Mesenteric fat pad (tissue), 1 donor: ENCODE measurements around the gene SLC7A9. TPM values are rescaled to one million over a fixed set of nuclear protein-coding genes. Genes with fewer than 3 reads are reported as not detected.

Source experiments
- DNase-seq: peaks from one replicate; pipeline ENCODE4 v3.0.0-alpha.2; 2020; ENCODE audit warnings: low spot score
- long read RNA-seq: library from polyadenylated mRNA; unstranded; transcript quantifications from one replicate; pipeline ENCODE4 v2.0.0, GENCODE V29; 2020
- total RNA-seq: library from RNA; stranded (reverse); fragmentation: NEBNext Ultra II Directional; extraction: Animal tissue kit (Norgen Biotek cat#: 25700); gene quantifications from one replicate; pipeline ENCODE4 v1.2.1, GENCODE V29; 2021
- donor health status: DM: yes; HTN: yes; CAD: no.

SLC7A9 gene
- 0.29 TPM for total RNA-seq
- long read RNA-seq, result 0 reads

DNA sequence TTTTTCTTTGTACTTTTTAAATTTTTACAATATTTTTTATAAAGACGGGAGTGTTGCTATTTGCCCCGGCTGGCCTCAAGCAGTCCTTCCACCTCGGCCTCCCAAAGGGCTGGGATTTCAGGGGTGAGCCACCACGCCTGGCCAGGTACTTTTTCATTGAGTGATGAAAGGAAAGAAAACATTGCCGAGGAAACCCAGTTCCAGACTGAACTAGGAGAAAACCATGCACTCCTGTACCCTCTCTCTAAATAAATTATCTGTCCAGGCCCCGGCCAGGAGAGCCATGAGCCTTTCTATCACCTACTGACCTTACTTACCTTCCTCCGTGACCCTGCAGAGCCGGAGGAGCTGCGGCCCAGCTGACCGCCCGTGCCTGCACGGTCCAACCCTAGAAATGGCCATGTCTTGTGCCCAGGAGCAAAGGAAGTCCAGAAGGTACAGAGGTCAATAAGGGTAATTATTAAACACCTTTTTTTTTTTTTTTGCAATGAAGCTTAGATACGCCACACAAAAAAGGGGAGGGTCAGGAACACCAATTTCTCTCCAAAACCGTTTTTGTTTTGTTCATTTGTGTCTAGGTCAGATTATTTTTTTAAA, at the start of gene SLC7A9:
Gene SLC7A9, minus strand, starts transcription at position 399 of the 597 bp plus-strand sequence. CDS start 1,233 bp downstream, outside the sequence.
- peak; percentile 88 for DNase-seq

DNA sequence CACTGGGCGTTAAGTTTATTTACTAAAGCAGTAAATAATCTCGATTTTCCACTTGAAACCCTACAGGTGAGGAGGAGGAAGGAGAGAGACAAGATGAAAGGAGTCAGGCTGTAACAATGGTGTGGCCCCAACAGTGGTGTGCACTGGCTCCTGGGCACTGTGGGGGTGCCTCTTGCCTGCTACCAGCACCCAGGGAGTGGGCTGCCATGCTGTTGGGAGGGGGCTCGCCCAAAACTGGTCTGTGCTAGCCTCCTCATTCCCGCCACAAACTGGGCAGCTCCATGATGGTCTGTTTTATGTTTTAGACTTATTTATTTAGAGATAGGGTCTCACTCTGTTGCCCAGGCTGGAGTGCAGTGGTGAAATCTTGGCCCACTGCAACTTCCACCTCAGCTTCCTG, 49.8 kb upstream of the SLC7A9 start:
- no peak for DNase-seq

DNA sequence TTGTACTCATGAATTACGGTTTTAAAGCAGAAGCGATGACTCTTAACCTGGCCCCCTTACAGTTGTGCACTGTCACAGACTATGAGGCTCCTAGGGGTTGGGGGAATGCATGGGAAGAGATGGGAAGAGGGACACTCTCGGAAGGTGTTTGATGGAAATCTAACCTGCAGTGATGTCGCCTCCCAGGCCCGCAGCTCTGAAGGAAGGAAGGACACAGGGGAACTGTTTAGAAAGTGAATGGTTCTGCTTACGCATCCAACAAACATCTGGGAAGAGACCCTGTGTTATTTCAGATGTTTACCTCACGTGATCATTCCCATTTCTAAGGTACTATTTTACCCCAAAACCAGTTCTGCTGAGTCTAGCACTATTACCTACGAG, 48.0 kb upstream of the SLC7A9 start:
- no peak for DNase-seq

DNA sequence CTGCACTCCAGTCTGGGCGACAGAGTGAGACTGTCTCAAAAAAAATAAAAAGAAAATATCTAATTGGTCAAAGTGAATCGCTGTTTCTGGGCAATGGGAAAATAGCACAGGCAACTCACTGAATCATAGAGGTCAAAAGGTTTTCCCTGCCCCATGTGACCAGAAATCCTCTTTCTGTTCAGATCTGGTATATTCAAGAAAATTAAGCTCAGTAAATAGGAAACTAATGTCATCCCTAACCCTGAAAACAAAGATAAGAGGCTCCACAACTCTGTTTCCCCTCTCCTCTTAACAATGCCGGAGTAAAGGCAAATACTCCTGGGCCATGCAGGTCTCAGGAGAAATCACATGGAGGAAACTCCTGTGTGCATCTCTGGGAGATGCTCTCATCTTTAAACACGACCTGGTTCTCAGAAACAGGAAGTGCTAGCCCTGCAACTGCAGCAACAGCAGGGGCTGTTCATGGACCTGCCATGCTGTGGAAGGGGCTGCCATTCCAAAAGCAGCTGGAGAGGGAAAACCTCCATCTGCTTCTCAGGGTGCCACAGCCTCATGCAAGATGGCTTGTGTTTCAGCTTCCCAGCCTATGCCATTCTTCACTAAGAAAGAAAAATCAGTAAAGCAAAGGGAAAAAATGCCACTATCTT, 47.5 kb upstream of the SLC7A9 start:
- DNase-seq, result no peak

DNA sequence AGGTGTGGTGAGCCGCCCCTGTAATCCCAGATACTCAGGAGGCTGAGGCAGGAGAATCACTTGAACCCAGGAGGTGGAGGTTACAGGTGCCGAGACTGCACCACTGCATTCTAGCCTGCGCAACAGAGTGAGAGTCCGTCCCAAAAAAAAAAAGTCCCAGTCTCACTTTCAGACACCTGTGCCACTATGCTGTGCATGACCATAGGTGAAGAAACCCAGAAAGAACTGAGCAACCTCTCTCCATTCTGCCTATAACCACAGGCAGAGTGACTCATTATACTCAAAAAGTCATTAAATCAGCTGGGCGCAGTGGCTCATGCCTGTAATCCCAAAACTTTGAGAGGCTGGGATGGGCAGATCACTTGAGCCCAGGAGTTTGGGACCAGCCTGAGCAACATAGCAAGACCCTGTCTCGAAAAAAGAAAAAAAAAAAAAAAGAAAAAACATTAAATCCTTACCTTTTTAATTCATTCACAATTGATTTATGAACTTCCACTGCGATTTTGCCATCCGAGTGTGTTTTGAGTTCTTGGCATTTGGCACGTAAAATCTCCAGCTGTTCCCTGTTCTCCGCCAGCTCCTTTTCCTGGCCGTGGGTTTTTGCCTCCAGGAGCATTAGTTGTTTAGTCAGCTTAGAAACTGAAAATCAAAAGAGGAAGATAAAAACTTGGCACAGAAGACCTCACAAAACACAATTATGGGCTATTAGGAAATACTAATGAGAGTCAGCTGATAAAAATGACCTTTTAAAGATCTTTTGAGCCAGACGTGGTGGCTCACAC, 45.5 kb upstream of the SLC7A9 start:
- no peak for DNase-seq

DNA sequence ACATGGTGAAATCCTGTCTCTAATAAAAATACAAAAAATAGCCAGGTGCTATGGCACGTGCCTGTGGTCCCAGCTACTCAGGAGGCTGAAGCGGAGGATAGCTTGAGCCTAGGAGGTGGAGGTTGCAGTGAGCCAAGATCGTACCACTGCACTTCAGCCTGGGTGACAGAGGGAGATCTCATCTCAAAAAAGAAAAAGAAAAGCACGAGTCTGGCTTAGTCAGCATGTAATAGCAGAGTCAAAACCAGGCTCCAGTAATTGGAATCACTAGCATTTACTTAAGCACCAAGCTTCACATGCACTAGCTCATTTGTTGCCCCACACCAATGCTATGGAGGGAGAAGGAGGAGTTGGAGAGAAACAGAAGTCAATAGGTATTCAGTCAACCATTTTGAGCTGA, 41.9 kb upstream of the SLC7A9 start:
- no peak for DNase-seq

DNA sequence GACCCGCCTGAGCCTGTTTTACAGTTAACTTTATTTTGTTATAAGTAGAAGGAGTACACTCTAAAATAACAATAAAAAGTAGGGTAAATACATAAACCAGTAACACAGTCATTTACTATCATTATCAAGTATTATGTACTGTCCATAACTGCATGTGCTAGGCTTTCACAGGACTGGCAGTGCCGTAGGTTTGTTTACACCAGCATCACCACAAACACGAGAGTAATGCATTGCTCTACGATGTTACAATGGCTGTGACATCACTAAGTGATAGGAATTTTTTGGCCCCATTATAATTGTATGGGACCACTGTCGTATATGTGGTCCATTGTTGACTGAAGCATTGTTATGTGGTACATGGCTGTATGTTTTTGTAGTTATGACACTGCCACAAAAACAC, 41.3 kb upstream of the SLC7A9 start:
- DNase-seq, result no peak

DNA sequence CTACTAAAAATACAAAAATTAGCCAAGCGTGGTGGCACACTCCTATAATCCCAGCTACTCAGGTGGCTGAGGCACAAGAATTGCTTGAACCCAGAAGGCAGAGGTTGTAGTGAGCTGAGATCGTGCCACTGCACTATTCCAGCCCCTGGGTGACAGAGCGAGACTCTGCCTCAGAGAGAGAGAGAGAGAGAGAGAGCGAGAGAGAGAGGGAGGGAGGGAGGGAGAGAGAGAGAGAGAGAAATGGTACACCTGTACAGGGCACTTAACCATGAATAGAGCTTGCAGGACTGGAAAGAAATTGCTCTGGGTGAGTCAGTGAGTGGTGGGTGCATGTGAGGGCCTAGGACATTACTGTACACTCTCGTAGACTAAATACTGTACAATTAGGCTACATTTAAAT, 40.5 kb upstream of the SLC7A9 start:
- DNase-seq, result no peak

DNA sequence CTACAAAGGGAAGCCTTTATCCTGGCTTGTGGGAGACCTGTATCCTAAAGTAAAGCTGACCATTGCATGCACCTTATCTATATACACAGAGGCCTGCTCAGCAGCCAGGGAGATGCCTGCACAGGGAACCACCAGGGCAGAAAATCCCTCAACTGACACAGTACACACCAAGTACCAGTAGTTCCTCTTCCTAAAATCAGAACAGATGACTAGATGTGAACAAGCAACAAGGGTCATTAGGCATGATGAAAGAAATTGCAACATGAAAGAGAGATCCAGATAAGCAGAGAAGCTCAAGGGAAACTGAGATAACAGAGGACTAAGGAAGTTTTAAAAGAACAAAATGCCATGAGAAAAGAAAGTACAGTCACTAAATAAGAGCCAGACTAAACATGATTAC, 39.7 kb upstream of the SLC7A9 start:
- DNase-seq, result no peak

DNA sequence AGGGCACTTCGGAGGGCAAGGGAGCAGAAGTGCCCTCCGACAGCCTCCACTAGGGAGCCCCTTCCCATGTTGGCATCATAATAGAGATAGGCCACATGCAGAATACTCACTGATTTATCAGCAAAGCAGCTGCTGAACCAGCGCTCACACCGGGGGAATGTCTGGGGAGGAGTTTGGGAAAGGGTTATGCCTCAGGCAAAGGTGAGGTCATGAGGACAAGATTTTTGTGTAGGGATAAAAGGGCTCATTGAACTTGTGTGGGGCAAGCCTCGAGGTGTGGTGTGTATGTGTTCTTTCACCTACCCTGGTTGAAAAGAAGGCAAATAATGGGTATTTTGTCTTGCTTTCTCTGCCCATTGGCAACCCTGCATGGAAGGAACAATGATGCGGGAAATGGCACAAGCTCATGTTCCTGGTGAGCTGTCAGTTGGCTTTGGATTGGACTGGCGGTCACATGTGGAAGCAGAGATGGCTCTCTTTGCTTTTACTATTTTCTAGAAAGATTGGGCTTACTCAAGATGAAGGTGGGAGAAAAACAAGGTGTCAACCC, 39.1 kb upstream of the SLC7A9 start:
- DNase-seq, result no peak

DNA sequence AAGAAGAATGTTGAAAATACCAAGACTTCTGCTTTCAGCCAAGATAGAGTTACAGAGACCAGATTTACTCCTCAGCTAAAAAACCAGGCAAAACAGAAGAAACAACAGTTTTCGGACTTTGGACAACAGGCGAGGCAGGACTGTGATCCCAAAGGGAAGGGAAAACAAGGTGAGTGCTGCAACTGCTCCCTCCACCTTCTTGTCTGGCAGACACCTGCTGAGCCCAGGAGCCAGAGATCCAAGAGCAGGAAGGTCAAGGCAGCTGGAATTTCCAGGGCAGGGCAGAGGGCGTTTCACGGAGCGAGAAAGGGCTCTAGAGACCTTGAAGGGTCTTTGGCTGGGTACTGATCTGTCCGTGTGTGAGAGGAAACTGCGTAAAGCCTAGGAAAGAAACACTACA, 32.9 kb upstream of the SLC7A9 start:
- DNase-seq, result no peak

DNA sequence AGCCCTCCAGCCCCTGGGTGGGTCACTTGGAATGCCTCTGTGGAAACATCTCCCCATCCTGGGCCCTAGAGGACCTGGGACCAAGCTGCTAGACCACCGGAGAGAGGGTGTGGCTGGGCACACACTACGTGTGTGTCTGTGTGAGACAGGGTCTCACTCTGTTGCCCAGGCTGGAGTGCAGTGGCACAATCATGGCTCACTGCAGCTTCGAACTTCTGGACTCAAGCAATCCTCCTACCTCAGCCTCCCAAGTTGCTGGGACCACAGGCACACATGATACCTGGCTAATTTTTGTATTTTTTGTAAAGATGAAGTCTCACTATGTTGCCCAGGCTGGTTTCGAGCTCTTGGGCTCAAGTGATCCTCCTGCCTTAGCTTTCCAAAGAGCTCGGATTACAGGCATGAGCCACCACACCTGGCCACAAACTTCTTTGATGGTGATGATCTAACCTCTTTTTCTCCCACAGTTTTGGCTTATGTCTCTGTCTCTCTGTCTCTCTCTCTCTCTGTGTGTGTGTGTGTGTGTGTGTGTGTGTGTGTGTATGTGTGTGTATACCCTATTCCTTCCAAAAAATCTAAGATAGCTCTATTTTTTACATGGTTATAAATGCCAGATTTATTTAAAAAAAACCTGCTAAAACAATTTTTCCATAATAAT, 32.1 kb upstream of the SLC7A9 start:
- no peak for DNase-seq

DNA sequence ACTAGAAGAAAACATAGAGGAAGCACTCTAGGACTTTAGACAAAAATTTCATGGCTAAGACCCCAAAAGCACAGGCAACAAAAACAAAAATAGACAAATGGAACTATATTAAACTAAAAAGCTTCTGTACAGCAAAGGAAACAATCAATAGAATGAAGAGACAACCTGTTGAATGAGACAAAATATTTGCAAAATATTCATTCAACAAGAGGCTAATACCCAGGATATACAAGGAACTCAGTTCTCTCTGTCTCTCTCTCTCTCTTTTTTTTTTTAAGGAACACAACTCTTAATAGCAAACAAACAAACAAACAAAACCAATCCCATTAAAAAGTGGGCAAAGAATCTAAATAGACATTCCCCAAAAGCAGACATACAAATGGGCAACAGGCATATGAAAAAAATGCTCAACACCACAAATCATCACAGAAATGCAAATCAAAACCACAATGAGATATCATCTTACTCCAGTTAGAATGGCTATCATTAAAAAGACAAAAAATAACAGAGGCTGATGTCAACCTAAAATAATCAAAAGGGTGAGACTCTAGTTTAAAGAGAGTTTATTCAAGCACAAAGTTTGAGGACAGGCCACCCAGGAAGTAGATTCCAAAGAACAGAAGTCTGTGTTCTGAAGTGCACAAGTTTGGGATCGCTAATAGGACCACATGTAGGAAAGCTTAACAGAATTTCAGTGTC, 27.1 kb upstream of the SLC7A9 start:
- no peak for DNase-seq

DNA sequence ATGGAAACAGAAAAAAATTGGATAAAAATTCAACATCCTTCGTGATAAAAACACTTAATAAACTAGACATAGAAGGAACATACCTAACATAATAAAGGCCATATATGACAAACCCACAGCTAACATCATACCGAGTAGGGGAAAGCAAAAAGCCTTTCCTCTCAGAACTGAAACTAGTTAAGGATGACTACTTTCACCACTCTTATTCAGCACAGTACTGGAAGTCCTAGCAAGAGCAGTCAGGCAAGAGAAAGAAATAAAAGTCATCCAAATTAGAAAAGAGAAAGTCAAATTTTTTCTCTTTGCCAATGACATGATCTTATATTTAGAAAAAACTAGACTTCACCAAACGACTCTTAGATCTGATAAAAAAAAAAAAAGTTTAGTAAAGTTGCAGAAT, 25.8 kb upstream of the SLC7A9 start:
- DNase-seq, result no peak

DNA sequence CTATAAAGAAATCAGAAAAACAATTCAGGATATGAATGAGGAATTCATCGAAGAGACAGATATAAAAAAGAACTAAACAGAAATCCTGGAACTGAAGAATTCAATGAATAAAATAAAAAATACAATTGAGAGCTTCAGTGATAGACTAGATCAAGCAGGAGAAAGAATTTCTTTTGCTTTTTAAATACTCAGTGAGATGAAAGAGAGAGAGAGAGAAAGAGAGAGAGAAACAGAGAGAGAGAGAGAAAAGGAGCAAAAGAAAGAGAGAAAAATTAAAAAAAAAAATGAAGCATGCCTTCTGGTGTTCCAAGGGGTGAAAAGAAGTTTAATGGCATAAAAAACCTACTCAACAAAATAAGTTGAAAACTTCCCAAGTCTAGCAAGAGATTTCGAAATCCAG, 22.0 kb upstream of the SLC7A9 start:
- DNase-seq, result no peak

DNA sequence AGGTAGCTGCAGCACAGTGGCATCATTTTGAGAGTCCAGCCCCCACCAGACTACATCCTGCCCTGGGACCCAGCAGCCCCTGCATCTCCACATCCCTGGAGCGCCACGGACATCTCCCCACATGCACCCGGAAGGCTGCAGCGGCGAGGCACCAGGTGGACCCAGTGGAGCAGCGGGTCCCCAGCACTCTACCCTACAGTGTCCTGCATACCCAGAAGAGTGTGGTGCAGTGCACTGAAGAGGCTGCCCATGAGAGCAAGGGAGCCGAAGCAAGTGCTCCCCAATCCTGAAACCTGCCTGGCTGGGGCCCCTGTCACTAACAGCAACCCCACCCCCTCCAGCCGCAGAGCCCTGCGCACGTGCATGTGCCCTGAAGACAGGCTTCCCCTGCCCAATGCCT, 21.3 kb upstream of the SLC7A9 start:
- no peak for DNase-seq

DNA sequence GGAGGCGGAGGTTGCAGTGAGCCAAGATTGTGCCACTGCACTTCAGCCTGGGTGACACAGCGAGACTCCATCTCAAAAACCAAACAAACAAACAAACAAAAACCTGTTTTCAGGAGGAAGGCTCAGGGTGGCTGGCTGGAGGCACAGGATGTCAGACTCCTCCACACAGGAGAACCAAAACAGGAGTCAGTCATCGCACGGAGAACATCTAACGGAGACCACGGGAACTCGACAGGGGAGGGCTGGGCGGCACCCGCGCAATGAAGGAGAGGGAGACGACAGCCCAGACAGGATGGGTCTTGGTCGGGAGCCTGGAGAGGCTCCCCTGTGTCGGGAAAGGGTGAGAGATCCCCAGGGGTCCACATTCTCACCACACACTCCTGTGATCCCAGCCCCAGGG, 20.8 kb upstream of the SLC7A9 start:
- no peak for DNase-seq

DNA sequence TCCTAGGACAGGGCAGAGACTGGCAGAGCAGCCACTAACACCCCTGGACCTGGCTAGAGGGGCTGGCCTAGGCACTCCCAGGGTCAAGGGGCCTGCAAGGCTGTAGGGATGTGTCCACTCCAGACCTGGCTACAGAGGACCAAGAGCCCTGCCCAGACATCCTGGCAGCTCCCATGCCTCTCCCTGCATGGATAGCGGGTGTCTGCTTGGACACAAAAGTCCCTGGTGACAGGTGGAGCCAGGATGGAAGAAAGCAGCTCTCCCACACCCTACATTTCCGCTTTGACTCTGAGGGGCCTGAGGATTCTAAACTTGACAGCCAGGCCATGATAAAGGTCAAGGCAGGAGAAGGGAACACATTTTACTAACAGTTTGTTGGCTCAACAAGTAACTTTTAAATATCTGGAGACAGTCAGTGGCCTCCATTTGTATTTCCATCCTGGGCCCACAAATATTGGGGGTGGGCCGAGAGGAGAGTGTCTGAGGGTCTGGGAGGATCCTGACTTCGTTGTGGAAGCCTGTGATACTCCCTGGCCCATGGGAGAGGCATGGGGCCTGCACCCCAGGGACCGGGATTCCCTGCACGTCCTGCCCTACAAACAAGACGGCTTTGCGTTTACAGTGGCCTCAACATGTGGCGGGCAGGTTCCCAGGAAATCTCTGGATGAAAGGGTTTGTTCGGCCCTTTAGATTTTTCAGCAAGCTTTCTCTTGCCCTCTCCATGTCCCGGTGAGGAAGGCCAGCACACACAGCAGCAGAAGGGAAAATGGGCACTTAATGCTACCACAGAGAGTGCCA, 19.8 kb upstream of the SLC7A9 start:
- DNase-seq, result no peak

DNA sequence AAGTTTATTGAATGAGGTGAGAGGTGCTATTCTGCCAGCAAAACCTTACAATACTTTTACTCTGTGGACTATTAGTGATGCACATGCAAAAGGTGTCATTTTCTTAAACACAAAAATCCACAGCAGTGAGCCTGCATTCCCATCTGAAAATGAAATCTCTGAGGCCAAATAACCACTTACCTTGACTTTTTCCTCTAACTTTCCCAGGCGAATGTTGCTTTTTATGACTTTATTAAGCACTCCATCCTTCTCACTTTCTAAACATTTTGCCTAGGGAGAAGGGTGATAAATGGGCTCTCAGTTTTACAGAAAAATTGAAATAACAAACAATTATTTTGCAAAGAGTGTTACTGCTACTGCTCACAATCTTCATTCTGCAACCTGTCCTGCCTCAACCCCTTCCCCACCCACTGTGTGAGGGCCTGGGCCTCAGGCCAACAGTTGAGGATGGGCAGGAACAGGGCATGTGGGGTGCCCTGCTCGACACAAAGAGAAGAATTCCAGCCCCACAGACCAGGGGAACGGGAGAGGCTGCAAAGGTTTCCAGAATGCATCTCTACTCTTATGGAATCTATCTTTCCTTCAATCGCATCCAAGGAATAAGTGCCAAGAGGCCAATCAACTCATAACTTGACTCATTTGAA, 18.1 kb upstream of the SLC7A9 start:
- DNase-seq, result no peak

DNA sequence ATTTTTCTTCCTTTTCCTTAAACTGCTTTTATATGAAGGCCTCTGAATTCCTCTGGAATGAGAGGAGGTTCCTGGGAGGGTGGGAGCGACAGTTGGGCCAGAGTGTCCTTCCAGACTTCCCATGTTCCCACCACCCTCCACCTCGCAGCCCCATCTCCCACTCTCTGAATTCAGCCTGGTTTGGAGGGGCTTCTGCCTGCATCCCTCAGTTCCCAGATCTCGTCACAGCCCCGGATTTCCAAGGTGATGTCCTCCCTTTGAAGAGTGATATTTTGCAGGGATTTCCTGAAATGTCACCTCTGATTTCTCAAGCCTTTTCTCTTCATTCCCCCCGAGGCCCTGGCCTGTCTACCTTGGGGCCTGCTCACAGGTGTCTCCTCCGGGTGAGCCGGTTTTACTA, 16.7 kb upstream of the SLC7A9 start:
- no peak for DNase-seq
